WI38 (cell line): ENCODE results near the gene AGAP1.

Experiments
- H3K4me3 ChIP-seq: 2 replicates; pipeline ENCODE4 v1.5.1; 2011; ENCODE audit warnings: low read depth, mild to moderate bottlenecking, control low read depth, low read length
- CTCF ChIP-seq: IDR thresholded peaks from 2 replicates; pipeline ENCODE4 v1.5.1; 2012; ENCODE audit warnings: low read depth, mild to moderate bottlenecking, control low read depth, low read length

AGAP1 gene

GRCh38 chr2:235747001-235747785, 253.3 kb downstream of the AGAP1 start:
- TF ChIP-seq CTCF, result no peak
- no peak overlapping the region for H3K4me3 ChIP-seq

- H3K4me3 ChIP-seq, result no peak overlapping the region
- TF ChIP-seq CTCF, result no peak
Measured at GRCh38 chr2:235747786-235748091, 253.9 kb downstream of the AGAP1 start.

GRCh38 chr2:235749121-235749770, 255.4 kb downstream of the AGAP1 start:
- H3K4me3 ChIP-seq, result no peak overlapping the region
- TF ChIP-seq CTCF, result no peak

GRCh38 chr2:235749771-235750160, 255.9 kb downstream of the AGAP1 start:
- H3K4me3 ChIP-seq, result no peak overlapping the region
- TF ChIP-seq CTCF, result no peak

GRCh38 chr2:235752846-235753245, 259.0 kb downstream of the AGAP1 start:
- H3K4me3 ChIP-seq, result no peak overlapping the region
- TF ChIP-seq CTCF, result no peak

GRCh38 chr2:235754357-235755207, 260.7 kb downstream of the AGAP1 start:
- no peak for TF ChIP-seq CTCF
- H3K4me3 ChIP-seq, result no peak overlapping the region

GRCh38 chr2:235756491-235756890, 262.6 kb downstream of the AGAP1 start:
- H3K4me3 ChIP-seq, result no peak overlapping the region
- TF ChIP-seq CTCF, result no peak
